ENCODE data around the gene EPN1.
"Not testable (repeated sequence)": the region's sequence is repeated elsewhere in the genome, so short reads cannot be mapped to it uniquely, and the experiment has no call there.

EPN1 gene

GRCh38 chr19:55720214-55720746 lies 45.3 kb downstream of the EPN1 start:
- DNase-seq (ENCODE audit: low read depth in 3 of 3), result no peak

GRCh38 chr19:55720801-55721200 lies 45.8 kb downstream of the EPN1 start:
- no peak for DNase-seq (ENCODE audit: low read depth in 3 of 3)

GRCh38 chr19:55723491-55723890 lies 48.5 kb downstream of the EPN1 start:
- no peak for DNase-seq (ENCODE audit: low read depth in 3 of 3)

- not testable (repeated sequence) for DNase-seq (ENCODE audit: low read depth in 3 of 3)
Observed at GRCh38 chr19:55730378-55730777, 55.4 kb downstream of the EPN1 start.

- no peak for DNase-seq (ENCODE audit: low read depth in 3 of 3)
Observed at GRCh38 chr19:55738302-55738701, 63.3 kb downstream of the EPN1 start, which contains the start of gene NLRP9. Gene NLRP9, minus strand, starts transcription at chr19:55738402. Its CDS starts 28 bp downstream, at chr19:55738374.

- no peak for DNase-seq (ENCODE audit: low read depth in 3 of 3)
Observed at GRCh38 chr19:55750715-55751114, 75.7 kb downstream of the EPN1 start.

- DNase-seq (ENCODE audit: low read depth in 3 of 3), result no peak
Observed at GRCh38 chr19:55753401-55753800, 78.4 kb downstream of the EPN1 start.

GRCh38 chr19:55756808-55757207 lies 81.8 kb downstream of the EPN1 start:
- not testable (repeated sequence) for DNase-seq (ENCODE audit: low read depth in 3 of 3)

- DNase-seq (ENCODE audit: low read depth in 3 of 3), result not testable (repeated sequence)
Observed at GRCh38 chr19:55758797-55759196, 83.8 kb downstream of the EPN1 start, which contains the start of gene RFPL4A. Gene RFPL4A, plus strand, starts transcription at chr19:55759097. Its CDS starts 2,704 bp downstream, at chr19:55761801.
